ENCODE measurements around the gene GRAMD2A. TPM values are rescaled to one million over a fixed set of nuclear protein-coding genes. Genes with fewer than 3 reads are reported as not detected.

Gene GRAMD2A
- total and polyA plus RNA-seq, 10 of the 15 experiments (the other 5 are each of a cell fraction or from before 2014, with no cell fraction given) = 0.02 to 0.35 TPM; not detected in 8

GRCh38 chr15:72135719-72136118, 61.9 kb downstream of the GRAMD2A start:
- Histone ChIP-seq H3K4me3 (no peak overlapping the region), H4K20me1 (ENCODE audit: control insufficient read depth, insufficient read depth) (no peaks in the 10 kb centered on the region), H3K4me1 (ENCODE audit: control insufficient read depth, insufficient read depth, low read length) (peaks cover 9% of the 10 kb centered on the region), H3K4me2 (ENCODE audit: control insufficient read depth, insufficient read depth) (no peak overlapping the region), H3K36me3 (ENCODE audit: control insufficient read depth in 2 of 2, insufficient read depth in 2 of 2, low read length in 1 of 2) (no peaks in the 10 kb centered on the region), H3K27me3 (replicated peaks in 1 of 2; ENCODE audit: control insufficient read depth in 2 of 2, insufficient read depth in 2 of 2, low read length in 1 of 2) (no peaks in the 10 kb centered on the region), H3K9ac (ENCODE audit: control insufficient read depth, insufficient read depth, low read length) (no peak overlapping the region), H3K9me3 (replicated peaks; ENCODE audit: control insufficient read depth, insufficient read depth, low read length) (no peaks in the 10 kb centered on the region), H2AFZ (ENCODE audit: control insufficient read depth, low read depth, low read length) (no peak overlapping the region), H3K79me2 (ENCODE audit: control insufficient read depth, insufficient read depth, low read length) (no peaks in the 10 kb centered on the region), H3K27ac (ENCODE audit: control insufficient read depth, insufficient read depth) (no peak overlapping the region)
- intact Hi-C loops (cut with micrococcal nuclease; ENCODE audit: unreplicated experiment) (no loop called here), in situ Hi-C loops (cut with MboI) (no loop called here)
- no peak for FAIRE-seq
- no TSS peak for BruUV-seq (replicated peaks)
- TF ChIP-seq IRF3 (IDR thresholded peaks at IDR 0.05) = no peak
- no peak for TF ChIP-seq MEF2B (IDR thresholded peaks at IDR 0.05; ENCODE audit: partially characterized antibody, poor library complexity, severe bottlenecking)
- TF ChIP-seq ZNF622 (IDR thresholded peaks at IDR 0.05) = no peak
- no peak for TF ChIP-seq KAT2A (conservative IDR thresholded peaks at IDR 0.05; ENCODE audit: control insufficient read depth, low read depth, low read length)
- no peak for TF ChIP-seq CUX1 (IDR thresholded peaks at IDR 0.05; ENCODE audit: insufficient replicate concordance, low read depth, low read length)
- TF ChIP-seq CEBPZ (IDR thresholded peaks at IDR 0.05; ENCODE audit: low read depth, low read length) = no peak
- no peak for TF ChIP-seq SMAD1 (IDR thresholded peaks at IDR 0.05; ENCODE audit: low read depth, partially characterized antibody)
- no peak for TF ChIP-seq HSF1 (IDR thresholded peaks at IDR 0.05; ENCODE audit: low read depth, low read length)
- SMC1A ChIA-PET (ENCODE audit: uncharacterized antibody, unreplicated experiment) = interaction anchor here (0.8 kb wide), 1 partner anchor 11 kb away, joined by 3 read pairs; no protein-coding TSS in a partner anchor
- CTCF ChIA-PET = no interaction called here
- WGBS (ENCODE audit: insufficient coverage, insufficient replicate concordance, low lambda C conversion rate, missing lambda C conversion rate) = 50% methylated on average over 2 of the region's 2 CpGs
- RAD21 ChIA-PET (ENCODE audit: unreplicated experiment) = no interaction called here
- ATAC-seq = no peak
- no peak for DNase-seq (ENCODE audit: low read depth, low spot score)
- POLR2A ChIA-PET = no interaction called here
